H9 (cell line): ENCODE results near the gene EXOC6. TPM values are rescaled to one million over a fixed set of nuclear protein-coding genes. Genes with fewer than 3 reads are reported as not detected.

Source experiments
- DNase-seq: peaks from one replicate; pipeline ENCODE4 v3.0.0-alpha.2; 2017
- H2AFZ ChIP-seq: one replicate; pipeline ENCODE4 v1.6.1; 2013; ENCODE audit warnings: mild to moderate bottlenecking, low read length, control low read depth, moderate library complexity
- H2AK5ac ChIP-seq: 2 replicates; pipeline ENCODE4 v1.6.1; 2013; ENCODE audit warnings: low read length, control low read depth, mixed read lengths; ENCODE audit not compliant: insufficient read length
- H2BK120ac ChIP-seq: one replicate; pipeline ENCODE4 v1.6.1; 2013; ENCODE audit warnings: low read depth, mild to moderate bottlenecking, low read length, control low read depth, inconsistent platforms; ENCODE audit not compliant: poor library complexity, severe bottlenecking
- H2BK12ac ChIP-seq: 2 replicates; pipeline ENCODE4 v1.6.1; 2013; ENCODE audit warnings: low read length, control low read depth, mixed read lengths, low read depth; ENCODE audit not compliant: insufficient read length
- H2BK15ac ChIP-seq: 2 replicates; pipeline ENCODE4 v1.6.1; 2013; ENCODE audit warnings: low read depth, low read length, control low read depth
- H2BK20ac ChIP-seq: one replicate; pipeline ENCODE4 v1.6.1; 2013; ENCODE audit warnings: low read depth, mild to moderate bottlenecking, low read length, control low read depth, inconsistent platforms; ENCODE audit not compliant: poor library complexity, severe bottlenecking
- H2BK5ac ChIP-seq: 2 replicates; pipeline ENCODE4 v1.6.1; 2013; ENCODE audit warnings: low read length, control low read depth, mixed read lengths; ENCODE audit not compliant: insufficient read length
- H3K14ac ChIP-seq: 2 replicates; pipeline ENCODE4 v1.6.1; 2013; ENCODE audit warnings: low read length, control low read depth; ENCODE audit not compliant: insufficient read depth
- H3K18ac ChIP-seq: 2 replicates; pipeline ENCODE4 v1.6.1; 2013; ENCODE audit warnings: low read depth, mild to moderate bottlenecking, mixed read lengths, low read length, control low read depth; ENCODE audit not compliant: insufficient read length
- H3K23ac ChIP-seq: 2 replicates; pipeline ENCODE4 v1.6.1; 2013; ENCODE audit warnings: low read length, control low read depth, mixed read lengths, low read depth; ENCODE audit not compliant: insufficient read length
- H3K23me2 ChIP-seq: 2 replicates; pipeline ENCODE4 v1.6.1; 2013; ENCODE audit warnings: low read depth, mild to moderate bottlenecking, mixed read lengths, low read length, control low read depth; ENCODE audit not compliant: insufficient read length, poor library complexity, severe bottlenecking
- H3K27ac ChIP-seq: 2 replicates; pipeline ENCODE4 v1.5.1; 2013; ENCODE audit warnings: low read length, control low read depth, mixed read lengths, low read depth; ENCODE audit not compliant: insufficient read length
- H3K27me3 ChIP-seq: 2 replicates; pipeline ENCODE4 v1.6.1; 2013; ENCODE audit warnings: low read length, control low read depth, inconsistent platforms; ENCODE audit not compliant: insufficient read depth
- H3K4ac ChIP-seq: 2 replicates; pipeline ENCODE4 v1.6.1; 2013; ENCODE audit warnings: low read depth, mild to moderate bottlenecking, control low read depth, inconsistent platforms, low read length, moderate library complexity
- H3K4me1 ChIP-seq: 2 replicates; pipeline ENCODE4 v1.6.1; 2013; ENCODE audit warnings: low read length, control low read depth, inconsistent platforms; ENCODE audit not compliant: insufficient read depth
- H3K4me2 ChIP-seq: 2 replicates; pipeline ENCODE4 v1.6.1; 2013; ENCODE audit warnings: low read length, control low read depth, mixed read lengths; ENCODE audit not compliant: insufficient read length, insufficient read depth
- H3K56ac ChIP-seq: 2 replicates; pipeline ENCODE4 v1.6.1; 2013; ENCODE audit warnings: low read depth, mild to moderate bottlenecking, mixed read lengths, low read length, control low read depth; ENCODE audit not compliant: insufficient read length
- H3K79me1 ChIP-seq: 2 replicates; pipeline ENCODE4 v1.6.1; 2013; ENCODE audit warnings: low read depth, mild to moderate bottlenecking, moderate library complexity, low read length, control low read depth, inconsistent platforms; ENCODE audit not compliant: insufficient read depth, poor library complexity, severe bottlenecking
- H3K79me2 ChIP-seq: 2 replicates; pipeline ENCODE4 v1.6.1; 2013; ENCODE audit warnings: low read length, control low read depth, inconsistent platforms; ENCODE audit not compliant: insufficient read depth
- H3K9ac ChIP-seq: 2 replicates; pipeline ENCODE4 v1.6.1; 2013; ENCODE audit warnings: low read length, control low read depth, mixed read lengths; ENCODE audit not compliant: insufficient read length; ENCODE audit errors: extremely low read depth
- H3K9me3 ChIP-seq: one replicate; pipeline ENCODE4 v1.6.1; 2013; ENCODE audit warnings: low read depth, low read length, inconsistent platforms; ENCODE audit not compliant: control insufficient read depth
- H3T11ph ChIP-seq: one replicate; pipeline ENCODE4 v1.6.1; 2013; ENCODE audit warnings: mild to moderate bottlenecking, low read length, control low read depth, inconsistent platforms
- H4K20me1 ChIP-seq: one replicate; pipeline ENCODE4 v1.6.1; 2013; ENCODE audit not compliant: control insufficient read depth, insufficient read length, insufficient read depth
- H4K5ac ChIP-seq: 2 replicates; pipeline ENCODE4 v1.6.1; 2013; ENCODE audit warnings: low read depth, mild to moderate bottlenecking, mixed read lengths, low read length, control low read depth; ENCODE audit not compliant: insufficient read length
- H4K8ac ChIP-seq: replicated peaks from 2 replicates; pipeline ENCODE4 v1.6.1; 2013; ENCODE audit warnings: low read length, control low read depth, mixed read lengths, low read depth; ENCODE audit not compliant: insufficient read length
- H4K91ac ChIP-seq: 2 replicates; pipeline ENCODE4 v1.6.1; 2013; ENCODE audit warnings: low read depth, mild to moderate bottlenecking, moderate library complexity, mixed read lengths, low read length, control low read depth; ENCODE audit not compliant: insufficient read length
- H3K27ac Mint-ChIP-seq, 3 experiments: 2 replicates in 2 of 3; 3 replicates in 1 of 3; pipeline ENCODE4 v1.8.0; 2020 to 2021; ENCODE audit warnings: mixed read lengths in 3 of 3, mild to moderate bottlenecking in 1 of 3, moderate library complexity in 1 of 3
- H3K27me3 Mint-ChIP-seq: 2 replicates; pipeline ENCODE4 v1.8.0; 2021; ENCODE audit warnings: low read depth, mild to moderate bottlenecking, moderate library complexity, mixed read lengths
- H3K36me3 Mint-ChIP-seq, 3 experiments: 2 replicates in 2 of 3; 3 replicates in 1 of 3; pipeline ENCODE4 v1.8.0; 2020 to 2021; ENCODE audit warnings: low read depth in 3 of 3, mixed read lengths in 3 of 3; ENCODE audit not compliant: insufficient read depth in 1 of 3
- H3K4me1 Mint-ChIP-seq, 2 experiments: 2 replicates each; pipeline ENCODE4 v1.8.0; 2020; ENCODE audit warnings: mixed read lengths in 2 of 2
- H3K4me3 Mint-ChIP-seq, 2 experiments: 2 replicates in 1 of 2; 3 replicates in 1 of 2; pipeline ENCODE4 v1.8.0; 2020 to 2021; ENCODE audit warnings: mild to moderate bottlenecking in 2 of 2, mixed read lengths in 2 of 2, moderate library complexity in 1 of 2
- H3K9me3 Mint-ChIP-seq, 2 experiments: 2 replicates in 1 of 2; 3 replicates in 1 of 2; pipeline ENCODE4 v1.8.0; 2020; ENCODE audit warnings: mild to moderate bottlenecking in 2 of 2, mixed read lengths in 2 of 2, moderate library complexity in 1 of 2
- WGBS: extraction: QIAGEN DNeasy Blood & Tissue Kit; methylation state at CpG from one replicate; pipeline ENCODE4 v1.1.7; 2013; ENCODE audit warnings: missing lambda C conversion rate, low lambda C conversion rate, mixed read lengths; ENCODE audit not compliant: insufficient read length; ENCODE audit errors: extremely low coverage; 5-methylcytosine and 5-hydroxymethylcytosine counted together
- total RNA-seq: library from RNA; stranded (reverse); gene quantifications from 2 replicates; pipeline ENCODE4 v1.2.1, GENCODE V29; 2021
- TF ChIP-seq, protein P1 (sequence below): fragments of 200-600 bp; sonication (generic); conservative IDR thresholded peaks from 3 replicates; pipeline ENCODE4 v1.8.0; 2021; ENCODE audit warnings: antibody characterized with exemption, mild to moderate bottlenecking

The EXOC6 gene
- total RNA-seq, 1 experiment from 2014 or later, result 9.0 TPM

DNA sequence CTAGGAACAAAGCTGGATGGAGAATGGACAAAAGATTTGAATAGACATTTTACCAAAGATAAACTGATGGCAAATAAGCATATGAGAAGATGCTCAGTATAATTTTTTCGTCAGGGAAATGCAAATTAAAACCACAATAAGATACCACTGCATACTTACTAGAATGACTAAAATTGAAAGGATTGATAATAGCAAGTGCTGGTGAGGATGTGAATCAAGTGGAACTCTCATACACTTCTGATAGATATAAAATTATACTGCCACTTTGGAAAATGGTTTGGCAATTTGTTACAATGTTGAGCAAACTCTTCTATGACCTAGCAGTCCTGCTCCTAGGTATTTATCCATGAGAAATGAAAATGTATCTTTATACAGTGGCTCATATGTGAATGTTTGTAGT, 83.3 kb downstream of the EXOC6 start:
- no peak overlapping the region for H3K27ac Mint-ChIP-seq
- Histone ChIP-seq H4K8ac (no peak overlapping the region), H3K4ac (no peak overlapping the region), H3K27me3 (no peaks in the 10 kb centered on the region), H3K9ac (no peak overlapping the region), H2AK5ac (no peak overlapping the region), H2BK5ac (no peak overlapping the region), H3K23ac (no peak overlapping the region), H3K9me3 (no peaks in the 10 kb centered on the region), H2BK120ac (no peak overlapping the region), H2BK12ac (no peak overlapping the region), H2AFZ (no peak overlapping the region), H3K4me2 (no peak overlapping the region), H4K91ac (no peak overlapping the region), H3K18ac (no peak overlapping the region), H3K23me2 (no peaks in the 10 kb centered on the region), H3K79me2 (no peaks in the 10 kb centered on the region), H3K79me1 (no peaks in the 10 kb centered on the region), H4K20me1 (no peaks in the 10 kb centered on the region), H4K5ac (no peak overlapping the region), H3T11ph (no peak overlapping the region), H3K56ac (no peak overlapping the region), H2BK20ac (no peak overlapping the region), H3K14ac (no peak overlapping the region), H3K27ac (no peak overlapping the region), H2BK15ac (no peak overlapping the region), H3K4me1 (no peaks in the 10 kb centered on the region)
- peaks cover 6 to 12% (median 6%) of the 10 kb centered on the region in 3 experiments; a peak in 5 of 7 replicates for H3K36me3 Mint-ChIP-seq
- H3K4me1 Mint-ChIP-seq, result no peaks in the 10 kb centered on the region
- DNase-seq, result no peak
- H3K9me3 Mint-ChIP-seq, result peaks cover 3 to 4% of the 10 kb centered on the region in 2 experiments; a peak in 2 of 5 replicates
- no CpG with 5 or more reads among the region's 1 CpG for WGBS
- H3K27me3 Mint-ChIP-seq, result no peaks in the 10 kb centered on the region
- no peak overlapping the region for H3K4me3 Mint-ChIP-seq
- TF ChIP-seq, protein P1, sequence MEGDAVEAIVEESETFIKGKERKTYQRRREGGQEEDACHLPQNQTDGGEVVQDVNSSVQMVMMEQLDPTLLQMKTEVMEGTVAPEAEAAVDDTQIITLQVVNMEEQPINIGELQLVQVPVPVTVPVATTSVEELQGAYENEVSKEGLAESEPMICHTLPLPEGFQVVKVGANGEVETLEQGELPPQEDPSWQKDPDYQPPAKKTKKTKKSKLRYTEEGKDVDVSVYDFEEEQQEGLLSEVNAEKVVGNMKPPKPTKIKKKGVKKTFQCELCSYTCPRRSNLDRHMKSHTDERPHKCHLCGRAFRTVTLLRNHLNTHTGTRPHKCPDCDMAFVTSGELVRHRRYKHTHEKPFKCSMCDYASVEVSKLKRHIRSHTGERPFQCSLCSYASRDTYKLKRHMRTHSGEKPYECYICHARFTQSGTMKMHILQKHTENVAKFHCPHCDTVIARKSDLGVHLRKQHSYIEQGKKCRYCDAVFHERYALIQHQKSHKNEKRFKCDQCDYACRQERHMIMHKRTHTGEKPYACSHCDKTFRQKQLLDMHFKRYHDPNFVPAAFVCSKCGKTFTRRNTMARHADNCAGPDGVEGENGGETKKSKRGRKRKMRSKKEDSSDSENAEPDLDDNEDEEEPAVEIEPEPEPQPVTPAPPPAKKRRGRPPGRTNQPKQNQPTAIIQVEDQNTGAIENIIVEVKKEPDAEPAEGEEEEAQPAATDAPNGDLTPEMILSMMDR, result no peak
